Fibroblast of lung (primary cell): ENCODE results near the gene TBCA. TPM values are rescaled to one million over a fixed set of nuclear protein-coding genes. Genes with fewer than 3 reads are reported as not detected.

Experiments used
- DNase-seq, 2 donors: peaks; one replicate each; pipeline versions ENCODE4 v3.0.0 to v3.0.0-alpha.2; 2010; ENCODE audit warnings: low read depth in 2 of 2
- H2AFZ ChIP-seq: 2 replicates; pipeline ENCODE4 v1.5.1; 2012; ENCODE audit warnings: low read length, control low read depth, inconsistent platforms
- H3K27ac ChIP-seq: 2 replicates; pipeline ENCODE4 v1.5.1; 2011; ENCODE audit warnings: low read length, control low read depth; ENCODE audit not compliant: insufficient read depth
- H3K27me3 ChIP-seq: 2 replicates; pipeline ENCODE4 v1.5.1; 2011; ENCODE audit warnings: mild to moderate bottlenecking, low read length; ENCODE audit not compliant: control insufficient read depth, insufficient read depth
- H3K36me3 ChIP-seq: 2 replicates; pipeline ENCODE4 v1.5.1; 2011; ENCODE audit warnings: low read length; ENCODE audit not compliant: control insufficient read depth, insufficient read depth
- H3K4me1 ChIP-seq: 2 replicates; pipeline ENCODE4 v1.5.1; 2011; ENCODE audit warnings: low read length; ENCODE audit not compliant: control insufficient read depth, insufficient read depth; ENCODE audit errors: extremely low read depth
- H3K4me2 ChIP-seq: 2 replicates; pipeline ENCODE4 v1.5.1; 2011; ENCODE audit warnings: low read length, control low read depth; ENCODE audit not compliant: insufficient read depth; ENCODE audit errors: extremely low read depth
- H3K4me3 ChIP-seq, 4 experiments: fragments of 200-600 bp in 1 of 4; sonication (generic) in 1 of 4; replicated peaks in 1 of 4; 2 replicates each; pipeline ENCODE4 v1.5.1; 2011 to 2016; ENCODE audit warnings: low read length in 4 of 4, low read depth in 3 of 4, mild to moderate bottlenecking in 3 of 4, control low read depth in 2 of 4, inconsistent platforms in 1 of 4, mixed read lengths in 1 of 4; ENCODE audit not compliant: insufficient read depth in 1 of 4; ENCODE audit errors: control extremely low read depth in 1 of 4
- H3K79me2 ChIP-seq: 2 replicates; pipeline ENCODE4 v1.5.1; 2012; ENCODE audit warnings: mild to moderate bottlenecking, low read length, inconsistent platforms; ENCODE audit not compliant: control insufficient read depth, insufficient read depth
- H3K9ac ChIP-seq: 2 replicates; pipeline ENCODE4 v1.5.1; 2011; ENCODE audit warnings: mild to moderate bottlenecking, low read length, control low read depth; ENCODE audit not compliant: insufficient read depth
- H3K9me3 ChIP-seq: 2 replicates; pipeline ENCODE4 v1.5.1; 2012; ENCODE audit warnings: low read depth, low read length; ENCODE audit not compliant: control insufficient read depth, insufficient read depth
- H4K20me1 ChIP-seq: 2 replicates; pipeline ENCODE4 v1.5.1; 2011; ENCODE audit warnings: low read length; ENCODE audit not compliant: control insufficient read depth, insufficient read depth; ENCODE audit errors: extremely low read depth
- EZH2 ChIP-seq: IDR thresholded peaks from 2 replicates; pipeline ENCODE4 v1.5.1; 2012; ENCODE audit warnings: low read length, control low read depth, mild to moderate bottlenecking; ENCODE audit errors: missing control alignments
- polyA plus RNA-seq, 2 donors: library from polyadenylated mRNA; depleted of rRNA in 1 of 2; stranded (reverse) in 1 of 2; unstranded in 1 of 2; fragments of >200 nt; gene quantifications; 2 replicates each; pipeline ENCODE4 v1.2.1, GENCODE V29; 2011 to 2012; ENCODE audit warnings: missing spikeins in 1 of 2
- total RNA-seq: library from RNA; depleted of rRNA; stranded (reverse); fragments of >200 nt; gene quantifications from 2 replicates; pipeline ENCODE4 v1.2.1, GENCODE V29; 2014
- TF ChIP-seq, protein P1 (sequence below), 2 donors: IDR thresholded peaks in 1 of 2; conservative IDR thresholded peaks in 1 of 2; 1 replicate in 1 of 2; 2 replicates in 1 of 2; pipeline ENCODE4 v1.5.1; 2011 to 2012; ENCODE audit warnings: low read length in 2 of 2, control low read depth in 1 of 2, inconsistent platforms in 1 of 2, low read depth in 1 of 2, mild to moderate bottlenecking in 1 of 2

Gene TBCA
- total and polyA plus RNA-seq, 2 donors (not counting 1 experiment from before 2014, with no cell fraction given) = 125 to 238 TPM

DNA sequence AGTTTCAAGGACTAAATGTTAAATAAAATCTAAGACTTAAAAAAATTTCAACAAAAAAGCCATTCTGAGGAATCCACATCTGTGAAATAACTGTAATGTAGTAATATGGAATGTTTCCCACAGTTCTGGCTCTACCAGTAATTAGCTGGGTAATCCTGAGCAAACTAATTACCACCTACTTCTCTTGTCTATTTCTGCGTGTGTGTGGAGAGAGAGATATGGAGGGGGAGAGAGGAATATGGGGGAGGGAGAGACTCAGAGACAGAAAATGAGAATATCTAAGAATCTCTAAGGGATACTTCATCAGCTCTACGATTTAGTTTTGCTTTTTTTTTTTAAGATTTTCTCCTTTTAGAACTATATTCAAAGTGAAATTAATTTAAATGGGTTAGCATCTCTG, 28.0 kb downstream of the TBCA start:
- Histone ChIP-seq H3K4me1 (no peaks in the 10 kb centered on the region), H3K9ac (no peak overlapping the region), H3K9me3 (no peaks in the 10 kb centered on the region), H3K79me2 (peaks cover 29% of the 10 kb centered on the region), H3K27ac (no peak overlapping the region), H3K4me3 (no peak overlapping the region), H3K4me2 (no peak overlapping the region), H3K36me3 (no peaks in the 10 kb centered on the region), H2AFZ (no peak overlapping the region), H3K27me3 (no peaks in the 10 kb centered on the region), H4K20me1 (no peaks in the 10 kb centered on the region)
- TF ChIP-seq, protein P1, sequence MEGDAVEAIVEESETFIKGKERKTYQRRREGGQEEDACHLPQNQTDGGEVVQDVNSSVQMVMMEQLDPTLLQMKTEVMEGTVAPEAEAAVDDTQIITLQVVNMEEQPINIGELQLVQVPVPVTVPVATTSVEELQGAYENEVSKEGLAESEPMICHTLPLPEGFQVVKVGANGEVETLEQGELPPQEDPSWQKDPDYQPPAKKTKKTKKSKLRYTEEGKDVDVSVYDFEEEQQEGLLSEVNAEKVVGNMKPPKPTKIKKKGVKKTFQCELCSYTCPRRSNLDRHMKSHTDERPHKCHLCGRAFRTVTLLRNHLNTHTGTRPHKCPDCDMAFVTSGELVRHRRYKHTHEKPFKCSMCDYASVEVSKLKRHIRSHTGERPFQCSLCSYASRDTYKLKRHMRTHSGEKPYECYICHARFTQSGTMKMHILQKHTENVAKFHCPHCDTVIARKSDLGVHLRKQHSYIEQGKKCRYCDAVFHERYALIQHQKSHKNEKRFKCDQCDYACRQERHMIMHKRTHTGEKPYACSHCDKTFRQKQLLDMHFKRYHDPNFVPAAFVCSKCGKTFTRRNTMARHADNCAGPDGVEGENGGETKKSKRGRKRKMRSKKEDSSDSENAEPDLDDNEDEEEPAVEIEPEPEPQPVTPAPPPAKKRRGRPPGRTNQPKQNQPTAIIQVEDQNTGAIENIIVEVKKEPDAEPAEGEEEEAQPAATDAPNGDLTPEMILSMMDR (conservative IDR thresholded peaks at IDR 0.05 in 1 of 2, IDR thresholded peaks at IDR 0.05 in 1 of 2; ENCODE audit: low read depth in 1 of 2, low read length in 2 of 2) = no peak
- no peak for TF ChIP-seq EZH2
- no peak for DNase-seq

DNA sequence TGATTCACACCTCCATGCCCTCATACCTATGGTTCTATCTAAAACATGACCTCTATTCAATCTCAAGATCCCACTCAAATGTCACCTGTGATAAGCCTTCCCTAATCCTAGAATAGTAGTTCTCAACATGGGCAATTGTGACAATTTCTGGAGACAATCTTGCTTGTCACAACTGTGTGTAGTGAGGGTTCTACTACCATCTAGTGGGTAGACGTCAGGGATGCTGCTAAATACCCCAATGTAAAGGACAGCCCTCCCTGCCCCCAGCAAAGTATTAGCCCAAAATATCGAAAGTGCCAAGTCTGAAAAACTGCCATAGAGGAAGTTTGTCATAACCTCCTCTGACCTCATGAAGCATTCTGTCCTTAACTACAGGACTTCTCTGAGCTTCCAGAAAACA, 32.0 kb downstream of the TBCA start:
- Histone ChIP-seq H4K20me1 (no peaks in the 10 kb centered on the region), H3K79me2 (peaks cover 23% of the 10 kb centered on the region), H3K9me3 (no peaks in the 10 kb centered on the region), H3K27ac (no peak overlapping the region), H3K36me3 (no peaks in the 10 kb centered on the region), H3K27me3 (no peaks in the 10 kb centered on the region), H3K9ac (no peak overlapping the region), H3K4me3 (no peak overlapping the region), H3K4me1 (no peaks in the 10 kb centered on the region), H2AFZ (no peak overlapping the region), H3K4me2 (no peak overlapping the region)
- TF ChIP-seq, protein P1 (conservative IDR thresholded peaks at IDR 0.05 in 1 of 2, IDR thresholded peaks at IDR 0.05 in 1 of 2; ENCODE audit: low read depth in 1 of 2, low read length in 2 of 2) = no peak
- TF ChIP-seq EZH2 = no peak
- no peak for DNase-seq

- Histone ChIP-seq H3K4me1 (no peaks in the 10 kb centered on the region), H3K9me3 (no peaks in the 10 kb centered on the region), H4K20me1 (no peaks in the 10 kb centered on the region), H3K4me2 (no peak overlapping the region), H3K27me3 (no peaks in the 10 kb centered on the region), H3K36me3 (no peaks in the 10 kb centered on the region), H3K27ac (no peak overlapping the region), H3K9ac (no peak overlapping the region), H3K79me2 (peaks cover 18% of the 10 kb centered on the region), H2AFZ (no peak overlapping the region), H3K4me3 (no peak overlapping the region)
- TF ChIP-seq, protein P1 (conservative IDR thresholded peaks at IDR 0.05 in 1 of 2, IDR thresholded peaks at IDR 0.05 in 1 of 2; ENCODE audit: low read depth in 1 of 2, low read length in 2 of 2) = no peak
- no peak for TF ChIP-seq EZH2
- peak; percentile 20 to 56 for DNase-seq
Measured at GRCh38 chr5:77743181-77743580, 33.0 kb downstream of the TBCA start.
